Nucleus accumbens (tissue), 56 donors: ENCODE measurements around the gene DENND1C.
"Not testable (repeated sequence)": the region's sequence is repeated elsewhere in the genome, so short reads cannot be mapped to it uniquely, and the experiment has no call there.

Experiments
- DNase-seq, 56 donors: peaks; one replicate each; lab custom pipeline; 2025; lab: John Stamatoyannopoulos, UW

DENND1C gene

GRCh38 chr19:6509118-6509971 is 27.8 kb upstream of the DENND1C start:
- DNase-seq, result peak in 55 of 56 donors; percentile 61 to 99 (median 93)

GRCh38 chr19:6508028-6508771 is 26.6 kb upstream of the DENND1C start:
- not testable (repeated sequence) for DNase-seq

- no peak for DNase-seq
Observed at GRCh38 chr19:6503407-6504201, 22.0 kb upstream of the DENND1C start.

- DNase-seq, result peak in 55 of 56 donors; percentile 21 to 92 (median 79)
Observed at GRCh38 chr19:6501740-6502648, 20.4 kb upstream of the DENND1C start, which contains the start of gene TUBB4A. TSS of gene TUBB4A (minus strand) at chr19:6502309. CDS start at chr19:6502212, 97 bp downstream.

GRCh38 chr19:6500837-6501739 is 19.5 kb upstream of the DENND1C start:
- no peak for DNase-seq

GRCh38 chr19:6499052-6499790 is 17.6 kb upstream of the DENND1C start:
- DNase-seq, result no peak

- DNase-seq, result no peak
Observed at GRCh38 chr19:6498294-6499036, 16.9 kb upstream of the DENND1C start.

- no peak for DNase-seq
Observed at GRCh38 chr19:6495947-6496346, 14.4 kb upstream of the DENND1C start.

GRCh38 chr19:6494438-6495036 is 12.9 kb upstream of the DENND1C start:
- DNase-seq, result no peak

GRCh38 chr19:6491802-6492592 is 10.4 kb upstream of the DENND1C start:
- DNase-seq, result peak in 17 of 56 donors; percentile 3 to 66 (median 25)

- no peak for DNase-seq
Observed at GRCh38 chr19:6490134-6490533, 8.5 kb upstream of the DENND1C start.

- peak in 27 of 56 donors; percentile 6 to 80 (median 42) for DNase-seq
Observed at GRCh38 chr19:6489278-6490061, 7.9 kb upstream of the DENND1C start.

- DNase-seq, result no peak
Observed at GRCh38 chr19:6484831-6485230, 3.2 kb upstream of the DENND1C start.

GRCh38 chr19:6484230-6484629 is 2.6 kb upstream of the DENND1C start:
- DNase-seq, result no peak

GRCh38 chr19:6483235-6483634 is 1.6 kb upstream of the DENND1C start:
- no peak for DNase-seq
